Measurements from ENCODE around the gene GIPC2.
"Not testable (repeated sequence)": the region's sequence is repeated elsewhere in the genome, so short reads cannot be mapped to it uniquely, and the experiment has no call there.

The GIPC2 gene

DNA sequence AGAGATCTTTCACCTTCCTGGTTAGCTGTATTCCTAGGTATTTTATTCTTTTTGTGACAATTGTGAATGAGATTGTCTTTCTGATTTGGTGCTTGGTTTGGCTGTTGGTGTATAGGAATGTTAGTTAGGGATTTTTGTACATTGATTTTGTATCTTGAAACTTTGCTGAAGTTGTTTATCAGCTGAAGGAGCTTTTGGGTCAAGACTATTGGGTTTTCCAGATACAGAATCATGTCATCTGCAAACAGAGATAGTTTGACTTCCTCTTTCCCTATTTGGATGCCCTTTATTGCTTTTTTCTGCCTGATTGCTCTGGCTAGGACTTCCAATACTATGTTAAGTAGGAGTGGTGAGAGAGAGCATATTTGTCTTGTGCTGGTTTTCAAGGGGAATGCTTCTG lies 38.9 kb downstream of the GIPC2 start:
- H3K9me3 ChIP-seq (ENCODE audit: control insufficient read depth, insufficient read depth, low read length); H3K9ac ChIP-seq (ENCODE audit: low read depth, low read length); H3K4me3 ChIP-seq (ENCODE audit: low read depth, low read length); H3K27me3 ChIP-seq (ENCODE audit: control insufficient read depth, insufficient read depth, low read length); H3K4me1 ChIP-seq (ENCODE audit: control insufficient read depth, insufficient read depth, low read length); H3K36me3 ChIP-seq (ENCODE audit: control insufficient read depth, insufficient read depth, low read length); H3K27ac ChIP-seq (ENCODE audit: low read depth, low read length): not testable (repeated sequence)

DNA sequence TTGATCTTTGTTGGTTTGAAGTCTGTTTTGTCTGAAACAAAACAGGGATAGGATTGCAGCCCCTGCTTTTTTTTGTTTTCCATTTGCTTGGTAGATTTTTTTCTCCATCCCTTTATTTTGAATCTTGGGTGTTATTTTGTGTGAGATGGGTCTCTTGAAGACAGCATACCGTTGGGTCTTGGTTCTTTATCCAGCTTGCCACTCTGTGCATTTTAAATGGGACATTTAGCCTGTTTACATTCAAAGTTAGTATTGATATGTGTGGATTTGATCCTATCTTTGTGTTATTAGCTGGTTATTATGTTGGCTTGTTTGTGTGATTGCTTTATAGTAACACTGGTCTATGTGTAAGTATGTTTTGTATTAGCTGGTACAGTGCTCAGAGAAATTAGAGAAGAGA lies 40.9 kb downstream of the GIPC2 start:
- Histone ChIP-seq H3K9ac (ENCODE audit: low read depth, low read length) (no peak overlapping the region), H3K36me3 (ENCODE audit: control insufficient read depth, insufficient read depth, low read length) (no peaks in the 10 kb centered on the region), H3K27ac (ENCODE audit: low read depth, low read length) (no peak overlapping the region), H3K4me3 (ENCODE audit: low read depth, low read length) (no peak overlapping the region), H3K4me1 (ENCODE audit: control insufficient read depth, insufficient read depth, low read length) (no peaks in the 10 kb centered on the region), H3K9me3 (ENCODE audit: control insufficient read depth, insufficient read depth, low read length) (no peaks in the 10 kb centered on the region), H3K27me3 (ENCODE audit: control insufficient read depth, insufficient read depth, low read length) (no peaks in the 10 kb centered on the region)

DNA sequence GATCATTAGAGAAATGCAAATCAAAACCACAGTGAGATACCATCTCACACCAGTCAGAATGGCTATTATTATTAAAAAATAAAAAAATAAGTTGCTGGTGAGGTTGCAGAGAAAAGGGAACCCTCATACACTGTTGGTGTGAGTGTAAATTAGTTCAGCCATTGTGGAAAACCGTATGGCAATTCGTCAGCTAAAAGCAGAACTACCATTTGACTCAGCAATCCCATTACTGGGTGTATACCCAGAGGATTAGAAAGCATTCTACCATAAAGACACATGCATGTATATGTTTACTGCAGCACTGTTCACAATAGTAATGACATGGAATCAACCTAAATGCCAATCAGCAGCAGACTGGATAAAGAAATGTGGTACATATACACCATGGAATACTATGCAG lies 42.2 kb downstream of the GIPC2 start:
- Histone ChIP-seq H3K4me1 (ENCODE audit: control insufficient read depth, insufficient read depth, low read length) (no peaks in the 10 kb centered on the region), H3K9ac (ENCODE audit: low read depth, low read length) (no peak overlapping the region), H3K4me3 (ENCODE audit: low read depth, low read length) (no peak overlapping the region), H3K27ac (ENCODE audit: low read depth, low read length) (no peak overlapping the region), H3K27me3 (ENCODE audit: control insufficient read depth, insufficient read depth, low read length) (no peaks in the 10 kb centered on the region), H3K36me3 (ENCODE audit: control insufficient read depth, insufficient read depth, low read length) (no peaks in the 10 kb centered on the region), H3K9me3 (ENCODE audit: control insufficient read depth, insufficient read depth, low read length) (no peaks in the 10 kb centered on the region)

DNA sequence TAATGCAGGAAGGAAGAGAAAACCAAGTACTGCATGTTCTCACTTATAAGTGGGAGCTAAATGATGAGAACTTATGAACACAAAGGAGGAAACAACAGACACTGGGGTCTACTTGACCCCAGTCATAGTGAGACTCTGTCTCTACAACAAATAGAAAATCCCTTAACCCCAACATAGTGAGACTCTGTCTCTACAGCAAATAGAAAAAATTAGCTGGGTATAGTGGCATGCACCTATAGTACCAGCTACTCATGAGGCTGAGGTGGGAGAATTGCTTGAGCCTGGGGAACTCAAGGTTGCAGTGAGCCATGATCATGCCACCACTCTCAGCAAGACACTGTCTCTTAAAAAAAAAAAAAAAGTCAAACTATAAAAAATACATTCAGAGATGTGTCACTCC lies 42.7 kb downstream of the GIPC2 start:
- Histone ChIP-seq H3K4me3 (ENCODE audit: low read depth, low read length) (no peak overlapping the region), H3K9ac (ENCODE audit: low read depth, low read length) (no peak overlapping the region), H3K9me3 (ENCODE audit: control insufficient read depth, insufficient read depth, low read length) (no peaks in the 10 kb centered on the region), H3K27ac (ENCODE audit: low read depth, low read length) (no peak overlapping the region), H3K4me1 (ENCODE audit: control insufficient read depth, insufficient read depth, low read length) (no peaks in the 10 kb centered on the region), H3K27me3 (ENCODE audit: control insufficient read depth, insufficient read depth, low read length) (no peaks in the 10 kb centered on the region), H3K36me3 (ENCODE audit: control insufficient read depth, insufficient read depth, low read length) (no peaks in the 10 kb centered on the region)

DNA sequence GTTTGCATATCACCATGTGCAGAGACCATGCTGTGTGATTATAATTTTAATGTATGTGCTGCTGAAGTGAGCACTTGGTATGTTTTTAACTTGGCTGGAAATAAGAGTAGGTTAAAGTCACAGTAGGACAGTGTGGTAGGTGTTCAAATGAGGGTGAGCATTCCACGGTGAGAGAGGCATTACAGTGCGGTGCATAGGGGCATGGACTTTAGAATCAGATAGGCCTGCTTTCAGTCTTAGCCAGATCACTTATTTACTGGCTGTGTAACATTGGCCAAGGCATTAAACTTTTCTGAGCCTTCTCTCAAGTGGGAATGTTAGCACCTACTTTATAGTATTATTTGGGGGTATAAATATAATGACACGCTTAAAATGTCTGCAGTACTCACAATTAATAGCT lies 43.2 kb downstream of the GIPC2 start:
- Histone ChIP-seq H3K27me3 (ENCODE audit: control insufficient read depth, insufficient read depth, low read length) (no peaks in the 10 kb centered on the region), H3K9me3 (ENCODE audit: control insufficient read depth, insufficient read depth, low read length) (no peaks in the 10 kb centered on the region), H3K4me1 (ENCODE audit: control insufficient read depth, insufficient read depth, low read length) (no peaks in the 10 kb centered on the region), H3K4me3 (ENCODE audit: low read depth, low read length) (no peak overlapping the region), H3K9ac (ENCODE audit: low read depth, low read length) (no peak overlapping the region), H3K27ac (ENCODE audit: low read depth, low read length) (no peak overlapping the region), H3K36me3 (ENCODE audit: control insufficient read depth, insufficient read depth, low read length) (no peaks in the 10 kb centered on the region)

DNA sequence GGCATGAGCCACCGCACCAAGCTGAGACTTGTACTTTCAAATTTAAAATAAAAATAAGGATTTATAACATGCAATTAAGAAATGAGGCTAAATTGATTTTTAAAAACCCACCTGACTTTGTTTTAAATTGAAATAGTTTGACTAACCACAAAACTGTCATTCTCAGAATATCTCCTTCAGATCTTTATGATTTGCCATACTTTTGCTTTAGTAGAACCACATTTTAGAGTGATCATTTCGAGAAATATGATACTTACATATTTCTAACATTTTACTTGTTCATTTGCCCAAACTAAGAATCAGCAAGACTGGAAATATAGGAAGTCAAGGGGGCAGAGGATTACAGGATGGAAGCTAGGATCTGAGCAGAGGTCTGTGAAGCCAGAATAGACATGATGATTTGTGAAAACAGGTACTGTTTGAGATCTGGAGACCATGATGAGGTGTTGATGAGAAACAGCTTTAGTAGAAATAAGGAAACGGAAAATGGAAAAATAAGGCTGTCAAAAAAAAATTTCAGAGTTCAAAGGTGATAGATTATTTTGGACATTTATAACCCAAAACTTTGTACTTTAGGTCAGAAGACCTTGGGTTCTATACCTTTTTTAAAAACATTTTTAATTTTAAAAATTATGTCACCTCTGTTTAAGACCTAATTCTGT lies 44.8 kb downstream of the GIPC2 start:
- no peak overlapping the region for H3K9ac ChIP-seq (ENCODE audit: low read depth, low read length)
- H3K4me1 ChIP-seq (ENCODE audit: control insufficient read depth, insufficient read depth, low read length): no peaks in the 10 kb centered on the region
- no peak overlapping the region for H3K4me3 ChIP-seq (ENCODE audit: low read depth, low read length)
- no peaks in the 10 kb centered on the region for H3K9me3 ChIP-seq (ENCODE audit: control insufficient read depth, insufficient read depth, low read length)
- H3K27ac ChIP-seq (ENCODE audit: low read depth, low read length): no peak overlapping the region
- no peaks in the 10 kb centered on the region for H3K27me3 ChIP-seq (ENCODE audit: control insufficient read depth, insufficient read depth, low read length)
- H3K36me3 ChIP-seq (ENCODE audit: control insufficient read depth, insufficient read depth, low read length): no peaks in the 10 kb centered on the region

DNA sequence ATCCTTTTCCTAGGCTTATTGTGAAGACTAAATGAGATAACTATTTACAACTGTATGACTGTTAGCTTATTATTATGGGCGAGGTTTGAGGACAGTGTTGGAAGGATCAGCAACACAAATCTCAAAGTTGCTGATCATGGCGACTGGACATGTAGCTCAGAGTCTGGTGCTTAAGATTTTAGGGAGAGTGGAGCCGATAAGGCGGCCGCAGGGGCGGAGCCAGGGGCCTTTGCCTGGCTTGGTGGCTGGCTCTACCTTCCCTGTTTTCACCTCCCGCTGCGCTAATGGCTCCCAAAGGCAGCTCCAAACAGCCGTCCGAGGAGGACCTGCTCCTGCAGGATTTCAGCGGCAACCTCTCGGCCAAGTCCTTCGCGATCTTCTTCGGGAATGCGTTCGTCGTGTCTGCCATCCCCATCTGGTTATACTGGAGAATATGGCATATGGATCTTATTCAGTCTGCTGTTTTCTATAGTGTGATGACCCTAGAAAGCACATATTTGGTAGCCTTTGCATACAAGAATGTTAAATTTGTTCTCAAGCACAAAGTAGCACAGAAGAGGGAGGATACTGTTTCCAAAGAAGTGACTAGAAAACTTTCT lies 45.5 kb downstream of the GIPC2 start:
- Histone ChIP-seq H3K27me3 (ENCODE audit: control insufficient read depth, insufficient read depth, low read length) (no peaks in the 10 kb centered on the region), H3K36me3 (ENCODE audit: control insufficient read depth, insufficient read depth, low read length) (no peaks in the 10 kb centered on the region), H3K4me1 (ENCODE audit: control insufficient read depth, insufficient read depth, low read length) (no peaks in the 10 kb centered on the region), H3K9ac (ENCODE audit: low read depth, low read length) (no peak overlapping the region), H3K27ac (ENCODE audit: low read depth, low read length) (no peak overlapping the region), H3K9me3 (ENCODE audit: control insufficient read depth, insufficient read depth, low read length) (no peaks in the 10 kb centered on the region), H3K4me3 (ENCODE audit: low read depth, low read length) (no peak overlapping the region)

DNA sequence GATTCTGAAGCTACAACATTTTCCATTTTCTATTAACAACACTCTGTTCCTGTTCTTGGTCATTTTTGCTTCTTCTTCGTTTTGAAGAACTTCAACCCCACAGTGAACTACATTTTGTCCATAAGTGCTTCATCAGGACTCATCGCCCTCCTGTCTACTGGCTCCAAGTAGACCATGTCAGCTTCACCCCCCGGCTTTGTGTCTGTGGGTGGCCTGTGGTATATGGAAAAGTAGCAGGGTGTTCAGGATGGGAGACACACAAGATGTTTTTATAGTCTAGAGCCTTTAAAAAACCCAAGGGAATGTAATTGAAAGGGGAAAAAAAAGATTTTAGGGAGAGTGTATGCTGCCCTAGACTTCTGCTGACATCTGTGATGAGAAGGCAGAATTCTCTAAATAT lies 46.1 kb downstream of the GIPC2 start:
- Histone ChIP-seq H3K4me1 (ENCODE audit: control insufficient read depth, insufficient read depth, low read length) (no peaks in the 10 kb centered on the region), H3K4me3 (ENCODE audit: low read depth, low read length) (no peak overlapping the region), H3K9ac (ENCODE audit: low read depth, low read length) (no peak overlapping the region), H3K9me3 (ENCODE audit: control insufficient read depth, insufficient read depth, low read length) (no peaks in the 10 kb centered on the region), H3K36me3 (ENCODE audit: control insufficient read depth, insufficient read depth, low read length) (no peaks in the 10 kb centered on the region), H3K27me3 (ENCODE audit: control insufficient read depth, insufficient read depth, low read length) (no peaks in the 10 kb centered on the region), H3K27ac (ENCODE audit: low read depth, low read length) (no peak overlapping the region)

DNA sequence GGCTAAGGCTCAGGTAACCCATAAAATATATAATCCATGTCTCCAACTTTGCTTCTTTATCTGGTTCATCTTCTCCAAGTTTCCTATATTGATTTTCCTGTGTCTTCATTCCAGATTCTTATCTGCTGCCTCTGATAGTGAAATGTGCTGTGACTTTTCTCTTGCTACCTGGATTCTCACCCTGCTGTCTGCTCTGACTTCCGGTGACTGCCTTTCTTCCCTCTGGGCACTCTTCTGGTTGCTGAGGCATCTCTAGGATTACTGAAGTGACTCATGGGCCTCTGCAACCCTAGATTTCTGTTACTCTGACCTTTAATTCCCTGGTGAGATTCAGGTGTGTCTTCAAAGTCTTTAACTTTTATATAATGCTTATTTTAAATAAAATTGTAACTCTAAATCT lies 46.9 kb downstream of the GIPC2 start:
- no peak overlapping the region for H3K9ac ChIP-seq (ENCODE audit: low read depth, low read length)
- no peaks in the 10 kb centered on the region for H3K36me3 ChIP-seq (ENCODE audit: control insufficient read depth, insufficient read depth, low read length)
- no peak overlapping the region for H3K27ac ChIP-seq (ENCODE audit: low read depth, low read length)
- no peaks in the 10 kb centered on the region for H3K27me3 ChIP-seq (ENCODE audit: control insufficient read depth, insufficient read depth, low read length)
- no peak overlapping the region for H3K4me3 ChIP-seq (ENCODE audit: low read depth, low read length)
- no peaks in the 10 kb centered on the region for H3K4me1 ChIP-seq (ENCODE audit: control insufficient read depth, insufficient read depth, low read length)
- no peaks in the 10 kb centered on the region for H3K9me3 ChIP-seq (ENCODE audit: control insufficient read depth, insufficient read depth, low read length)

DNA sequence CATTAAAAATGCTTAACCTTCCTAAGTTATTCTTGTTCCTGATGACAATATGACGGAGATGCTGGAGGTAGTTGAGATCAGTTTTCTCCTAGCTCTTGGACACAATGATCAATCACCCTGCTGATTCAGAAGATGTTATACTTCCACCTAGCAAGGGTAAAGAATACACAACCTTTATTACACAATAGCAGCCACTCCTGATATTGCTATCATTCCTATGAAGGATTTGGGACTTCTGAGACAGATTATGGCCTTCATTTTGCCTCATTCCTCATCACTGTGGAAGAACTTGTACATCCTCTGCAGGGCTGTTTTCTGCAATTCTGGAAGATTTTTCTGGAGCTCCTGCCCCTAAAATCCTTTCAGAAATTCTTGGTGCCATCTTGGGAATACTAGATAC lies 47.8 kb downstream of the GIPC2 start:
- H3K36me3 ChIP-seq (ENCODE audit: control insufficient read depth, insufficient read depth, low read length): no peaks in the 10 kb centered on the region
- no peaks in the 10 kb centered on the region for H3K9me3 ChIP-seq (ENCODE audit: control insufficient read depth, insufficient read depth, low read length)
- H3K27me3 ChIP-seq (ENCODE audit: control insufficient read depth, insufficient read depth, low read length): no peaks in the 10 kb centered on the region
- no peak overlapping the region for H3K27ac ChIP-seq (ENCODE audit: low read depth, low read length)
- H3K9ac ChIP-seq (ENCODE audit: low read depth, low read length): no peak overlapping the region
- H3K4me1 ChIP-seq (ENCODE audit: control insufficient read depth, insufficient read depth, low read length): no peaks in the 10 kb centered on the region
- H3K4me3 ChIP-seq (ENCODE audit: low read depth, low read length): no peak overlapping the region

DNA sequence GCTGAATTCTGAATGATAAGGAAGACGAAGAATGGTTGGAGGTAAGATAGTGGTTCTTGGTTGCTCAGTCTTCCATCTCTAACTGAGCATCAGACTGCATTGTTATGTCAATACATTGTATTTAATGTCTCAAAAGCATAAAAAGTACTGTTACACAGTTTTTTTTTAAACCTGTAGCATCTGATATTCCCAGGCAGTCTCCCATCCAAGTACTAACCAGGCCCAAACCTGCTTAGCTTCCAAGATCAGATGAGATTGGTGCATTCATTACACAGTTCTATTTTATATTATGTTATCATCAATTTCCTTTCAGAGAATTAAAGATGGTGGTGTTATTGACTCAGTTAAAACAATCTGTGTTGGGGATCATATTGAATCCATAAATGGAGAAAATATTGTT lies 48.9 kb downstream of the GIPC2 start:
- H3K4me1 ChIP-seq (ENCODE audit: control insufficient read depth, insufficient read depth, low read length): no peaks in the 10 kb centered on the region
- no peaks in the 10 kb centered on the region for H3K36me3 ChIP-seq (ENCODE audit: control insufficient read depth, insufficient read depth, low read length)
- no peaks in the 10 kb centered on the region for H3K9me3 ChIP-seq (ENCODE audit: control insufficient read depth, insufficient read depth, low read length)
- no peak overlapping the region for H3K27ac ChIP-seq (ENCODE audit: low read depth, low read length)
- no peaks in the 10 kb centered on the region for H3K27me3 ChIP-seq (ENCODE audit: control insufficient read depth, insufficient read depth, low read length)
- no peak overlapping the region for H3K4me3 ChIP-seq (ENCODE audit: low read depth, low read length)
- no peak overlapping the region for H3K9ac ChIP-seq (ENCODE audit: low read depth, low read length)

Measured in HUES48 (cell line).